HEK293T (cell line): ENCODE data around the gene C10orf71.

Source experiments
- CTCF ChIA-PET: fragments of 350-600 bp; formaldehyde crosslinking; extraction: SDS; loops from one replicate; lab custom pipeline; 2021; ENCODE audit warnings: antibody characterized with exemption, inconsistent platforms; lab: Yijun Ruan, JAX
- POLR2A ChIA-PET: fragments of 350-600 bp; formaldehyde crosslinking; extraction: SDS; loops from one replicate; lab custom pipeline; 2020; ENCODE audit warnings: antibody characterized with exemption, inconsistent platforms; lab: Yijun Ruan, JAX
- DNase-seq: peaks from one replicate; pipeline ENCODE4 v3.0.0; 2012; ENCODE audit warnings: mixed read lengths; ENCODE audit errors: extremely low spot score
- ARNT ChIP-seq: fragments of 450-650 bp; IDR thresholded peaks from 2 replicates; pipeline ENCODE4 v1.6.1; 2017; ENCODE audit warnings: mild to moderate bottlenecking
- BHLHE40 ChIP-seq: fragments of 450-650 bp; IDR thresholded peaks from 2 replicates; pipeline ENCODE4 v1.6.1; 2016; ENCODE audit warnings: mild to moderate bottlenecking, moderate library complexity, borderline replicate concordance
- CTBP1 ChIP-seq: fragments of 450-650 bp; IDR thresholded peaks from 2 replicates; pipeline ENCODE4 v1.6.1; 2016; ENCODE audit warnings: borderline replicate concordance
- ELF4 ChIP-seq: fragments of 450-650 bp; IDR thresholded peaks from 2 replicates; pipeline ENCODE4 v1.6.1; 2017; ENCODE audit warnings: antibody characterized with exemption
- FOXA1 ChIP-seq: fragments of 450-650 bp; IDR thresholded peaks from 2 replicates; pipeline ENCODE4 v1.6.1; 2016; ENCODE audit warnings: mild to moderate bottlenecking
- FOXK2 ChIP-seq: fragments of 450-650 bp; IDR thresholded peaks from 2 replicates; pipeline ENCODE4 v1.6.1; 2016; ENCODE audit warnings: mild to moderate bottlenecking
- FOXM1 ChIP-seq: fragments of 450-650 bp; IDR thresholded peaks from 2 replicates; pipeline ENCODE4 v1.6.1; 2017; ENCODE audit warnings: mild to moderate bottlenecking, borderline replicate concordance
- HDGF ChIP-seq: fragments of 450-650 bp; IDR thresholded peaks from 2 replicates; pipeline ENCODE4 v1.6.1; 2017; ENCODE audit warnings: antibody characterized with exemption, borderline replicate concordance
- L3MBTL2 ChIP-seq: fragments of 450-650 bp; conservative IDR thresholded peaks from 2 replicates; pipeline ENCODE4 v1.6.1; 2016; ENCODE audit warnings: mild to moderate bottlenecking
- LEF1 ChIP-seq: fragments of 450-650 bp; IDR thresholded peaks from 2 replicates; pipeline ENCODE4 v1.6.1; 2017; ENCODE audit warnings: mild to moderate bottlenecking, borderline replicate concordance
- NFRKB ChIP-seq: fragments of 450-650 bp; IDR thresholded peaks from 2 replicates; pipeline ENCODE4 v1.6.1; 2016; ENCODE audit warnings: mild to moderate bottlenecking, moderate library complexity
- PKNOX1 ChIP-seq: fragments of 450-650 bp; IDR thresholded peaks from 2 replicates; pipeline ENCODE4 v1.6.1; 2016
- SP1 ChIP-seq: fragments of 450-650 bp; IDR thresholded peaks from 2 replicates; pipeline ENCODE4 v1.6.1; 2017
- SUZ12 ChIP-seq: fragments of 450-650 bp; IDR thresholded peaks from 2 replicates; pipeline ENCODE4 v1.6.1; 2016; ENCODE audit warnings: mild to moderate bottlenecking
- TARDBP ChIP-seq: fragments of 450-650 bp; IDR thresholded peaks from 2 replicates; pipeline ENCODE4 v1.6.1; 2016
- ZNF384 ChIP-seq: fragments of 450-650 bp; IDR thresholded peaks from 2 replicates; pipeline ENCODE4 v1.6.1; 2016

C10orf71 gene

DNA sequence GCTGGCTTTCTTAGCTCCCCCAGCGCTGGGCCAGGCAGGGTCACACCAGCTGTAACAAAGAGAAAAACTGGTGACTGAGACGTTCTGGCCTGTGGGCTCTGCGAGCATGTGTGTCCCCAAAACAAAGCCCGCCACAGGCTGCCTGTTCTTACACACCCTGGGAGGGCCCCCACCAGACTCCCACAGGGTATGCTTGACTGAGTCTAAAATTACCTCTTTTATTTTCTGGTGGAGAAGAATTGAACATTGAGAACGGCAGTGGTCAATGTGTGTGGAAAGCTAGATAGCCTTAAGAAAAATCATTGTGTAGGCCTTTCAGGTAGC lies 808 bp downstream of the C10orf71 start:
- POLR2A ChIA-PET, result interaction anchor here (0.5 to 1.1 kb wide), 2 partner anchors 13 to 168 kb away, joined by 3 to 4 read pairs; no protein-coding TSS in a partner anchor
- TF ChIP-seq SP1, result no peak
- TF ChIP-seq NFRKB, result no peak
- TF ChIP-seq ELF4, result no peak
- no peak for TF ChIP-seq FOXK2
- no peak for TF ChIP-seq FOXM1
- no peak for TF ChIP-seq ZNF384
- TF ChIP-seq LEF1, result no peak
- no peak for TF ChIP-seq ARNT
- TF ChIP-seq HDGF, result no peak
- no peak for TF ChIP-seq SUZ12
- no peak for TF ChIP-seq FOXA1
- no peak for TF ChIP-seq BHLHE40
- TF ChIP-seq CTBP1, result no peak
- TF ChIP-seq PKNOX1, result no peak
- no peak for TF ChIP-seq TARDBP
- TF ChIP-seq L3MBTL2, result no peak
- no peak for DNase-seq
- CTCF ChIA-PET, result no interaction called here

DNA sequence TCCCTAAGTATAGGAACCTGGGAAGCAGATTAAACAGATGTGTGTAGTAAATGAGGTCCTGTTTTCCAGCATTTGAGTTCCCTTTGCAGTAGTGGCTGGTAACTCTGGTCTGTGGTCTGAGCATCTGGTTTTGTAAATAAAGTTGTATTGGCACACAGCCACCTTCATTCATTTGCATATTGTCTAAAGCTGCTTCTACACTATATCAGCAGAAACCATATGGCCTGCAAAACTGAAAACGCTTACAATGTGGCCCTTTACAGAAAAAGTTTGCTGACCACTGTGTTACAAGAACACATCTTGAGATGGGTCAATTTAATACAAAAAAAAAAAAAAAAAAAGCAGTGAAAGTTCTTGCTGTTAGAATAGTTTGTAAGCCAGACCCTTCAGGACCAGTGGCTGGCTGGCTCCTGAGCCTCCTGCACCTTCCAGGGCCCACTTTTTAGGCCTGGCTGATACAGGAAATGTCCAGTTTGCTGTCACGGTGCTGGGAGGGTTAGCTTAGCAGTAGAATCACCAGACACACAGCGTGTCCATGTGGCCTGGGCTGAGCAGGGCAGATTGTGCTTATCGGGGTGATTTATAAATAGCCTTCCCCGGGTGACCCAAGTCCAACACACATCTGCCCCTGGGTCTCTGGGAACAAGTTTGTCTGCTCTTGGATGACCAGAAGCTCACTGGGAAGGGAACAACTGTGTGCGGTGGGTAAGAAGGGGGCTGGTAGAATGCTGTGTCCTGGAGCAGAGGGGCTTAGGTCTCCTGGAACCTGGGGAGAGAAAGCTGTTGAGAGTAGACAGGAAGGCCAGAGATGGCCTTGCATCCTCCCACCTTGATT lies 1.4 kb downstream of the C10orf71 start:
- CTCF ChIA-PET, result no interaction called here
- POLR2A ChIA-PET, result interaction anchor here (0.5 to 1.1 kb wide), 2 partner anchors 13 to 167 kb away, joined by 3 to 4 read pairs; no protein-coding TSS in a partner anchor
- DNase-seq, result no peak
- no peak for TF ChIP-seq CTBP1
- TF ChIP-seq ZNF384, result peak; percentile 63
- no peak for TF ChIP-seq FOXK2

- ChIA-PET POLR2A (no interaction called here), CTCF (interaction anchor here (0.7 kb wide), 1 partner anchor 11 kb away, joined by 3 read pairs; no protein-coding TSS in a partner anchor)
- DNase-seq, result no peak
- no peak for TF ChIP-seq SUZ12
- TF ChIP-seq ELF4, result no peak
Measured at GRCh38 chr10:49301302-49301701, 2.3 kb downstream of the C10orf71 start.

DNA sequence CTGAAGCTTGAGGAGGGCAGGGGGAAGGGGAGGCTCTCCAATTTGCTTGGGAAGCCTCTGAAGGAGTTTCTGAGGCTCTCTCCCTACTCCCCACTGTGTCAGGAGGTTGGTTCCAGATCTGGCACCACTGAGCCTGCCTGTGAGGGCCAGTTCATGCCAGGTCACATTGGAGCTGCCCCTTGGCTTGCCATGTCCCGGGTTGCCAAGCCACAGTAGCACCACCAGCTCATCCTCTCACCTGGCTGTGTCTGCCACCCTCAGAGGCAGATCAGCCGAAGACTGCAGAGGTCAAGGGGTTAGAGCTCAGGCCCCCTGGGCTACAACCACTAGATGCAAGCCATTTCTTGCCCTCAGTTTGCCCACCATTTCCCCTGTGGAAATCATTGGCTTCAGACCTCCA lies 3.1 kb downstream of the C10orf71 start:
- TF ChIP-seq CTBP1 (no peak), ZNF384 (no peak), FOXA1 (no peak), TARDBP (no peak), NFRKB (no peak), HDGF (no peak), SUZ12 (no peak), BHLHE40 (no peak), L3MBTL2 (no peak), LEF1 (no peak), PKNOX1 (no peak), FOXK2 (no peak), SP1 (no peak)
- POLR2A ChIA-PET, result no interaction called here
- CTCF ChIA-PET, result no interaction called here
- no peak for DNase-seq

GRCh38 chr10:49303711-49304110 lies 4.7 kb downstream of the C10orf71 start:
- no peak for DNase-seq
- CTCF ChIA-PET, result no interaction called here
- POLR2A ChIA-PET, result no interaction called here
- TF ChIP-seq HDGF, result no peak
- no peak for TF ChIP-seq FOXK2
- TF ChIP-seq ARNT, result no peak
- TF ChIP-seq PKNOX1, result no peak
- TF ChIP-seq TARDBP, result no peak
- TF ChIP-seq LEF1, result no peak
- TF ChIP-seq NFRKB, result no peak
- no peak for TF ChIP-seq FOXA1
- no peak for TF ChIP-seq BHLHE40
- no peak for TF ChIP-seq ELF4
- no peak for TF ChIP-seq ZNF384

- TF ChIP-seq CTBP1 (no peak), L3MBTL2 (no peak), ZNF384 (no peak), LEF1 (no peak), TARDBP (no peak), FOXK2 (no peak), NFRKB (no peak), HDGF (no peak), PKNOX1 (no peak), BHLHE40 (no peak), SUZ12 (no peak), ARNT (no peak)
- POLR2A ChIA-PET, result no interaction called here
- CTCF ChIA-PET, result no interaction called here
- no peak for DNase-seq
Measured at GRCh38 chr10:49304137-49304536, 5.2 kb downstream of the C10orf71 start.
